Stimulated activated CD8-positive, alpha-beta memory T cell treated with anti-CD3 and anti-CD28 coated beads, Interleukin-7, amount 100 ng/mL, for 1 hour (primary cell): ENCODE measurements around the gene AKAP13.
"Not testable (repeated sequence)": the region's sequence is repeated elsewhere in the genome, so short reads cannot be mapped to it uniquely, and the experiment has no call there.

ENCODE experiments used
- DNase-seq, 2 donors: peaks; one replicate each; pipeline ENCODE4 v3.0.0-alpha.2; 2020; ENCODE audit warnings: low read depth in 2 of 2

AKAP13 gene

GRCh38 chr15:85349062-85349461 lies 31.3 kb upstream of the AKAP13 start:
- not testable (repeated sequence) for DNase-seq

GRCh38 chr15:85350395-85350794 lies 30.0 kb upstream of the AKAP13 start:
- DNase-seq, result no peak

GRCh38 chr15:85351501-85351900 lies 28.9 kb upstream of the AKAP13 start:
- DNase-seq, result not testable (repeated sequence)

GRCh38 chr15:85351965-85352364 lies 28.4 kb upstream of the AKAP13 start:
- DNase-seq, result no peak

- DNase-seq, result no peak
Measured at GRCh38 chr15:85353516-85353915, 26.9 kb upstream of the AKAP13 start.

- DNase-seq, result no peak
Measured at GRCh38 chr15:85354461-85354860, 25.9 kb upstream of the AKAP13 start.

GRCh38 chr15:85354948-85355347 lies 25.5 kb upstream of the AKAP13 start:
- no peak for DNase-seq

- DNase-seq, result no peak
Measured at GRCh38 chr15:85356276-85356675, 24.1 kb upstream of the AKAP13 start.

GRCh38 chr15:85361323-85361722 lies 19.1 kb upstream of the AKAP13 start:
- no peak for DNase-seq

- DNase-seq, result no peak
Measured at GRCh38 chr15:85362436-85363081, 17.8 kb upstream of the AKAP13 start.

- no peak for DNase-seq
Measured at GRCh38 chr15:85365980-85366379, 14.4 kb upstream of the AKAP13 start.

GRCh38 chr15:85367741-85368140 lies 12.7 kb upstream of the AKAP13 start:
- no peak for DNase-seq

- no peak for DNase-seq
Measured at GRCh38 chr15:85374831-85375230, 5.6 kb upstream of the AKAP13 start.

GRCh38 chr15:85377269-85377668 lies 3.1 kb upstream of the AKAP13 start:
- DNase-seq, result no peak

- DNase-seq, result no peak
Measured at GRCh38 chr15:85377986-85378385, 2.4 kb upstream of the AKAP13 start.

GRCh38 chr15:85379403-85380131 lies 836 bp upstream of the AKAP13 start:
- DNase-seq, result peak in 1 of 2 donors; percentile 12

GRCh38 chr15:85380812-85381642 lies 624 bp downstream of the AKAP13 start:
- DNase-seq, result peak; percentile 19 to 23

- no peak for DNase-seq
Measured at GRCh38 chr15:85381850-85382751, 1.7 kb downstream of the AKAP13 start.

- no peak for DNase-seq
Measured at GRCh38 chr15:85382942-85383341, 2.5 kb downstream of the AKAP13 start.

GRCh38 chr15:85383470-85384148 lies 3.2 kb downstream of the AKAP13 start:
- no peak for DNase-seq

GRCh38 chr15:85386261-85386660 lies 5.9 kb downstream of the AKAP13 start:
- no peak for DNase-seq
